HL-60 (cell line): ENCODE results near the gene AMACR.

ENCODE experiments used
- GABPA ChIP-seq: IDR thresholded peaks from 2 replicates; pipeline ENCODE4 v1.6.1; 2012; ENCODE audit warnings: low read depth
- POLR2AphosphoS5 ChIP-seq: IDR thresholded peaks from 2 replicates; pipeline ENCODE4 v1.6.1; 2012; ENCODE audit warnings: low read depth
- SPI1 ChIP-seq: IDR thresholded peaks from 2 replicates; pipeline ENCODE4 v1.6.1; 2012; ENCODE audit warnings: low read depth, mild to moderate bottlenecking, borderline replicate concordance
- TF ChIP-seq, protein P1 (sequence below): IDR thresholded peaks from one replicate; pipeline ENCODE4 v1.5.1; 2011; ENCODE audit warnings: low read length, control low read depth, inconsistent platforms; ENCODE audit not compliant: insufficient read depth
- TF ChIP-seq, protein P2 (sequence below): IDR thresholded peaks from 2 replicates; pipeline ENCODE4 v1.6.1; 2012; ENCODE audit warnings: low read depth; ENCODE audit not compliant: insufficient replicate concordance

DNA sequence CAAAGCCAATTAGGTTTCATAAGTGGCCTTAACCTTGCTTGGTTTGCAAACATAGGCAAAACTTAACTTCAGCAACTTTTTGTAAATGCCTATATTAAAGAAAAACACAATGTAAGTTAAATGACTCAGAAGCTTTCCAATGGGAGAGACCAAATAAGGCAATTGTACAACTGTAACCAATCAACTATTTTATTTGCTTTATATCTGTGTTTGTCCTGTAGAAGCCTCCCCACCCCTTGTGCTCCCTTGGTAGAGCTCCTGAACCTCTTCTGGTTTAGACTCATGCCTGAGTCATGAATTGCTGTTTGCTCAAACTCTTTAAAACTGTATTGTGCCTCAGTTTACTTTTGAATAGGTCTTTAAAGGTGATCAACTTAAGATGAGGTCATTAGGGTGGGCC is 38.1 kb upstream of the AMACR start:
- TF ChIP-seq POLR2AphosphoS5 (no peak), GABPA (no peak), SPI1 (no peak)
- TF ChIP-seq, protein P1, sequence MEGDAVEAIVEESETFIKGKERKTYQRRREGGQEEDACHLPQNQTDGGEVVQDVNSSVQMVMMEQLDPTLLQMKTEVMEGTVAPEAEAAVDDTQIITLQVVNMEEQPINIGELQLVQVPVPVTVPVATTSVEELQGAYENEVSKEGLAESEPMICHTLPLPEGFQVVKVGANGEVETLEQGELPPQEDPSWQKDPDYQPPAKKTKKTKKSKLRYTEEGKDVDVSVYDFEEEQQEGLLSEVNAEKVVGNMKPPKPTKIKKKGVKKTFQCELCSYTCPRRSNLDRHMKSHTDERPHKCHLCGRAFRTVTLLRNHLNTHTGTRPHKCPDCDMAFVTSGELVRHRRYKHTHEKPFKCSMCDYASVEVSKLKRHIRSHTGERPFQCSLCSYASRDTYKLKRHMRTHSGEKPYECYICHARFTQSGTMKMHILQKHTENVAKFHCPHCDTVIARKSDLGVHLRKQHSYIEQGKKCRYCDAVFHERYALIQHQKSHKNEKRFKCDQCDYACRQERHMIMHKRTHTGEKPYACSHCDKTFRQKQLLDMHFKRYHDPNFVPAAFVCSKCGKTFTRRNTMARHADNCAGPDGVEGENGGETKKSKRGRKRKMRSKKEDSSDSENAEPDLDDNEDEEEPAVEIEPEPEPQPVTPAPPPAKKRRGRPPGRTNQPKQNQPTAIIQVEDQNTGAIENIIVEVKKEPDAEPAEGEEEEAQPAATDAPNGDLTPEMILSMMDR = no peak
- TF ChIP-seq, protein P2, sequence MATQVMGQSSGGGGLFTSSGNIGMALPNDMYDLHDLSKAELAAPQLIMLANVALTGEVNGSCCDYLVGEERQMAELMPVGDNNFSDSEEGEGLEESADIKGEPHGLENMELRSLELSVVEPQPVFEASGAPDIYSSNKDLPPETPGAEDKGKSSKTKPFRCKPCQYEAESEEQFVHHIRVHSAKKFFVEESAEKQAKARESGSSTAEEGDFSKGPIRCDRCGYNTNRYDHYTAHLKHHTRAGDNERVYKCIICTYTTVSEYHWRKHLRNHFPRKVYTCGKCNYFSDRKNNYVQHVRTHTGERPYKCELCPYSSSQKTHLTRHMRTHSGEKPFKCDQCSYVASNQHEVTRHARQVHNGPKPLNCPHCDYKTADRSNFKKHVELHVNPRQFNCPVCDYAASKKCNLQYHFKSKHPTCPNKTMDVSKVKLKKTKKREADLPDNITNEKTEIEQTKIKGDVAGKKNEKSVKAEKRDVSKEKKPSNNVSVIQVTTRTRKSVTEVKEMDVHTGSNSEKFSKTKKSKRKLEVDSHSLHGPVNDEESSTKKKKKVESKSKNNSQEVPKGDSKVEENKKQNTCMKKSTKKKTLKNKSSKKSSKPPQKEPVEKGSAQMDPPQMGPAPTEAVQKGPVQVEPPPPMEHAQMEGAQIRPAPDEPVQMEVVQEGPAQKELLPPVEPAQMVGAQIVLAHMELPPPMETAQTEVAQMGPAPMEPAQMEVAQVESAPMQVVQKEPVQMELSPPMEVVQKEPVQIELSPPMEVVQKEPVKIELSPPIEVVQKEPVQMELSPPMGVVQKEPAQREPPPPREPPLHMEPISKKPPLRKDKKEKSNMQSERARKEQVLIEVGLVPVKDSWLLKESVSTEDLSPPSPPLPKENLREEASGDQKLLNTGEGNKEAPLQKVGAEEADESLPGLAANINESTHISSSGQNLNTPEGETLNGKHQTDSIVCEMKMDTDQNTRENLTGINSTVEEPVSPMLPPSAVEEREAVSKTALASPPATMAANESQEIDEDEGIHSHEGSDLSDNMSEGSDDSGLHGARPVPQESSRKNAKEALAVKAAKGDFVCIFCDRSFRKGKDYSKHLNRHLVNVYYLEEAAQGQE = no peak
